H1 (cell line): Measurements from ENCODE around the gene NUP210L. TPM values are rescaled to one million over a fixed set of nuclear protein-coding genes. Genes with fewer than 3 reads are reported as not detected.

Source experiments
- CTCF ChIA-PET: fragments of 300-600 bp; sonication (Branson Sonifier 250); formaldehyde crosslinking; loops from one replicate; lab custom pipeline; 2021; ENCODE audit not compliant: partially characterized antibody; lab: Charles Lee
- POLR2A ChIA-PET: fragments of 300-600 bp; sonication (Branson Sonifier 250); formaldehyde crosslinking; loops from one replicate; lab custom pipeline; 2021; ENCODE audit warnings: inconsistent platforms; ENCODE audit not compliant: partially characterized antibody; lab: Charles Lee
- DNase-seq, 2 experiments: peaks; one replicate each; pipeline versions ENCODE4 v3.0.0 to v3.0.0-alpha.2; 2010 to 2022; ENCODE audit warnings: low spot score in 2 of 2, low read depth in 1 of 2, mixed read lengths in 1 of 2
- FAIRE-seq: peaks from 2 replicates; lab custom pipeline; 2011; peaks lifted over from hg19 to GRCh38; lab: Jason Lieb, UNC
- H2AFZ ChIP-seq: 2 replicates; pipeline ENCODE4 v1.8.1; 2012; ENCODE audit warnings: low read length, inconsistent platforms
- H2AK5ac ChIP-seq: 2 replicates; pipeline ENCODE4 v1.6.1; 2013; ENCODE audit warnings: low read depth, low read length
- H2BK120ac ChIP-seq: replicated peaks from 2 replicates; pipeline ENCODE3; 2013; ENCODE audit warnings: low read depth, low read length, inconsistent platforms
- H2BK12ac ChIP-seq: 2 replicates; pipeline ENCODE4 v1.6.1; 2013; ENCODE audit warnings: low read depth, low read length
- H2BK15ac ChIP-seq: 2 replicates; pipeline ENCODE4 v1.6.1; 2013; ENCODE audit warnings: low read length
- H2BK20ac ChIP-seq: 2 replicates; pipeline ENCODE4 v1.6.1; 2013; ENCODE audit warnings: low read length
- H2BK5ac ChIP-seq: 2 replicates; pipeline ENCODE4 v1.6.1; 2013; ENCODE audit warnings: low read depth, low read length
- H3K14ac ChIP-seq: 2 replicates; pipeline ENCODE4 v1.6.1; 2013; ENCODE audit warnings: inconsistent platforms; ENCODE audit not compliant: insufficient read length
- H3K18ac ChIP-seq: 2 replicates; pipeline ENCODE4 v1.6.1; 2013; ENCODE audit warnings: low read length; ENCODE audit errors: extremely low read depth
- H3K23ac ChIP-seq: 2 replicates; pipeline ENCODE4 v1.6.1; 2013; ENCODE audit warnings: inconsistent platforms; ENCODE audit not compliant: insufficient read length
- H3K23me2 ChIP-seq: 2 replicates; pipeline ENCODE4 v1.6.1; 2013; ENCODE audit warnings: low read depth, low read length
- H3K27ac ChIP-seq: 2 replicates; pipeline ENCODE4 v1.6.1; 2011; ENCODE audit warnings: low read depth, low read length, inconsistent platforms
- H3K27me3 ChIP-seq, 4 experiments: replicated peaks in 1 of 4; 1 replicate in 1 of 4; 2 replicates in 3 of 4; pipeline versions ENCODE4 v1.6.1 to v1.8.1; 2011 to 2013; ENCODE audit warnings: low read length in 3 of 4, mild to moderate bottlenecking in 3 of 4, inconsistent platforms in 2 of 4, mixed read lengths in 2 of 4, moderate library complexity in 1 of 4; ENCODE audit not compliant: control insufficient read depth in 3 of 4, insufficient read depth in 3 of 4; ENCODE audit errors: extremely low read depth in 1 of 4
- H3K36me3 ChIP-seq, 4 experiments: 2 replicates each; pipeline versions ENCODE4 v1.6.1 to v1.8.1; 2011 to 2013; ENCODE audit warnings: mild to moderate bottlenecking in 4 of 4, low read length in 3 of 4, moderate library complexity in 2 of 4, control low read depth in 1 of 4, inconsistent platforms in 1 of 4; ENCODE audit not compliant: insufficient read depth in 4 of 4, control insufficient read depth in 2 of 4
- H3K4ac ChIP-seq: replicated peaks from 2 replicates; pipeline ENCODE3; 2013; ENCODE audit warnings: low read length, low read depth, mixed read lengths, inconsistent platforms; ENCODE audit not compliant: insufficient read length
- H3K4me1 ChIP-seq, 4 experiments: replicated peaks in 1 of 4; 1 replicate in 1 of 4; 2 replicates in 3 of 4; pipeline versions ENCODE4 v1.6.1 to v1.8.1; 2011 to 2013; ENCODE audit warnings: low read length in 3 of 4, inconsistent platforms in 2 of 4, mixed read lengths in 1 of 4; ENCODE audit not compliant: insufficient read depth in 4 of 4, control insufficient read depth in 3 of 4
- H3K4me2 ChIP-seq, 2 experiments: 2 replicates each; pipeline versions ENCODE4 v1.6.1 to v1.8.1; 2011 to 2013; ENCODE audit warnings: low read depth in 2 of 2, low read length in 2 of 2, control low read depth in 1 of 2, inconsistent platforms in 1 of 2, mild to moderate bottlenecking in 1 of 2; ENCODE audit not compliant: insufficient read depth in 1 of 2
- H3K4me3 ChIP-seq, 4 experiments: fragments of 200-600, 300-600 bp in 1 of 4; sonication (generic), shearing (Covaris generic), sonication (Bioruptor Twin) in 1 of 4; 2 replicates each; pipeline versions ENCODE4 v1.5.1 to v1.8.1; 2011 to 2016; ENCODE audit warnings: low read length in 4 of 4, low read depth in 3 of 4, control low read depth in 2 of 4, inconsistent platforms in 2 of 4, mild to moderate bottlenecking in 2 of 4, mixed read lengths in 1 of 4, moderate library complexity in 1 of 4; ENCODE audit not compliant: insufficient read depth in 2 of 4; ENCODE audit errors: extremely low read depth in 1 of 4
- H3K56ac ChIP-seq: replicated peaks from 2 replicates; pipeline ENCODE3; 2013; ENCODE audit warnings: low read depth, mild to moderate bottlenecking, mixed read lengths, low read length, inconsistent platforms; ENCODE audit not compliant: insufficient read length
- H3K79me1 ChIP-seq: 2 replicates; pipeline ENCODE4 v1.6.1; 2013; ENCODE audit warnings: low read depth, low read length, control low read depth
- H3K79me2 ChIP-seq, 2 experiments: 2 replicates each; pipeline versions ENCODE4 v1.6.1 to v1.8.1; 2012 to 2013; ENCODE audit warnings: low read length in 2 of 2, mild to moderate bottlenecking in 2 of 2, inconsistent platforms in 1 of 2; ENCODE audit not compliant: insufficient read depth in 2 of 2, control insufficient read depth in 1 of 2
- H3K9ac ChIP-seq, 4 experiments: replicated peaks in 1 of 4; 1 replicate in 1 of 4; 2 replicates in 3 of 4; pipeline versions ENCODE4 v1.6.1 to v1.8.1; 2011 to 2013; ENCODE audit warnings: low read depth in 3 of 4, low read length in 3 of 4, control low read depth in 2 of 4, mild to moderate bottlenecking in 2 of 4, moderate library complexity in 2 of 4, inconsistent platforms in 1 of 4; ENCODE audit errors: extremely low read depth in 1 of 4
- H3K9me3 ChIP-seq, 2 experiments: 2 replicates each; pipeline versions ENCODE4 v1.6.1 to v1.8.1; 2012 to 2013; ENCODE audit warnings: mild to moderate bottlenecking in 2 of 2, moderate library complexity in 2 of 2, control low read depth in 1 of 2, inconsistent platforms in 1 of 2, low read depth in 1 of 2, low read length in 1 of 2, mixed read lengths in 1 of 2; ENCODE audit not compliant: insufficient read depth in 2 of 2
- H4K20me1 ChIP-seq, 2 experiments: replicated peaks in 1 of 2; 2 replicates each; pipeline versions ENCODE3 to v1.8.1; 2011 to 2013; ENCODE audit warnings: inconsistent platforms in 2 of 2, low read length in 2 of 2, mild to moderate bottlenecking in 1 of 2; ENCODE audit not compliant: insufficient read depth in 2 of 2, control insufficient read depth in 1 of 2
- H4K5ac ChIP-seq: 2 replicates; pipeline ENCODE4 v1.6.1; 2013; ENCODE audit warnings: low read length, low read depth, mixed read lengths, inconsistent platforms; ENCODE audit not compliant: insufficient read length
- H4K8ac ChIP-seq: 2 replicates; pipeline ENCODE4 v1.8.0; 2013; ENCODE audit warnings: mild to moderate bottlenecking, moderate library complexity, low read length, inconsistent platforms; ENCODE audit not compliant: insufficient read depth; ENCODE audit errors: extremely low read depth
- H4K91ac ChIP-seq: replicated peaks from 2 replicates; pipeline ENCODE3; 2013; ENCODE audit warnings: low read length, mixed read lengths, inconsistent platforms; ENCODE audit not compliant: insufficient read length
- BRCA1 ChIP-seq: IDR thresholded peaks from 2 replicates; pipeline ENCODE4 v1.6.1; 2012; ENCODE audit warnings: low read depth, low read length, improper control_type of control experiment
- EZH2 ChIP-seq: fragments of 200-600 bp; sonication (generic); IDR thresholded peaks from 2 replicates; pipeline ENCODE4 v1.7.1; 2012; ENCODE audit warnings: low read depth, mild to moderate bottlenecking, moderate library complexity, low read length, inconsistent platforms; ENCODE audit not compliant: severe bottlenecking
- GABPA ChIP-seq: IDR thresholded peaks from 2 replicates; pipeline ENCODE4 v1.6.1; 2011; ENCODE audit warnings: mild to moderate bottlenecking, low read length, moderate library complexity, borderline replicate concordance; ENCODE audit not compliant: insufficient read depth
- KDM1A ChIP-seq: fragments of 200-600, 300-600 bp; sonication (generic); IDR thresholded peaks from 2 replicates; pipeline ENCODE4 v1.7.1; 2016; ENCODE audit warnings: mild to moderate bottlenecking, low read length, borderline replicate concordance
- PHF8 ChIP-seq: fragments of 200-600 bp; sonication (generic); conservative IDR thresholded peaks from 2 replicates; pipeline ENCODE4 v1.7.1; 2012; ENCODE audit warnings: low read depth, mild to moderate bottlenecking, inconsistent platforms, low read length, moderate library complexity
- POU5F1 ChIP-seq: IDR thresholded peaks from 2 replicates; pipeline ENCODE4 v1.6.1; 2011; ENCODE audit warnings: low read depth, mild to moderate bottlenecking, low read length, moderate library complexity
- RFX5 ChIP-seq: IDR thresholded peaks from 2 replicates; pipeline ENCODE4 v1.6.1; 2011; ENCODE audit warnings: low read depth, low read length, improper control_type of control experiment, borderline replicate concordance
- SIN3A ChIP-seq, 2 experiments: IDR thresholded peaks in 1 of 2; conservative IDR thresholded peaks in 1 of 2; 2 replicates each; pipeline ENCODE4 v1.6.1; 2011 to 2012; ENCODE audit warnings: low read length in 2 of 2, improper control_type of control experiment in 1 of 2, low read depth in 1 of 2, mild to moderate bottlenecking in 1 of 2
- SP4 ChIP-seq: IDR thresholded peaks from 2 replicates; pipeline ENCODE4 v1.6.1; 2012; ENCODE audit warnings: low read length, inconsistent platforms
- SRF ChIP-seq: IDR thresholded peaks from 2 replicates; pipeline ENCODE4 v1.6.1; 2011; ENCODE audit warnings: mild to moderate bottlenecking, low read depth, low read length, moderate library complexity
- ZNF274 ChIP-seq: IDR thresholded peaks from 2 replicates; pipeline ENCODE4 v1.7.0; 2012; ENCODE audit warnings: low read length, borderline replicate concordance; ENCODE audit errors: extremely low read depth
- WGBS, 2 experiments: shearing (Covaris generic) in 1 of 2; methylation state at CpG; one replicate each; pipeline versions ENCODE4 v1.1.6 to v1.1.7; 2013 to 2015; ENCODE audit warnings: low lambda C conversion rate in 2 of 2, mixed read lengths in 2 of 2, inconsistent platforms in 1 of 2, low coverage in 1 of 2, missing lambda C conversion rate in 1 of 2; ENCODE audit not compliant: insufficient replicate concordance in 2 of 2, insufficient coverage in 1 of 2, insufficient read length in 1 of 2; ENCODE audit errors: extremely low coverage in 1 of 2, missing lambda C conversion rate in 1 of 2; 5-methylcytosine and 5-hydroxymethylcytosine counted together
- polyA plus RNA-seq, 7 experiments: library from polyadenylated mRNA; depleted of rRNA in 3 of 7; stranded (reverse) in 5 of 7; unstranded in 2 of 7; fragments of >200 nt in 5 of 7; fragments of 200-250 nt in 2 of 7; gene quantifications; 1 replicate in 5 of 7; 2 replicates in 1 of 7; 4 replicates in 1 of 7; pipeline versions ENCODE4 v1.2.1 to v1.2.3, GENCODE V29; 2011 to 2013; ENCODE audit warnings: missing spikeins in 2 of 7, mixed read lengths in 2 of 7
- total RNA-seq: library from RNA; stranded (reverse); fragmentation: NEBNext Ultra II Directional; extraction: Animal tissue kit (Norgen Biotek cat#: 25700); gene quantifications from 2 replicates; pipeline ENCODE4 v1.2.1, GENCODE V29; 2021

The NUP210L gene
- total and polyA plus RNA-seq, 2 of the 8 experiments (the other 6 are each of a cell fraction or from before 2014, with no cell fraction given) = not detected

DNA sequence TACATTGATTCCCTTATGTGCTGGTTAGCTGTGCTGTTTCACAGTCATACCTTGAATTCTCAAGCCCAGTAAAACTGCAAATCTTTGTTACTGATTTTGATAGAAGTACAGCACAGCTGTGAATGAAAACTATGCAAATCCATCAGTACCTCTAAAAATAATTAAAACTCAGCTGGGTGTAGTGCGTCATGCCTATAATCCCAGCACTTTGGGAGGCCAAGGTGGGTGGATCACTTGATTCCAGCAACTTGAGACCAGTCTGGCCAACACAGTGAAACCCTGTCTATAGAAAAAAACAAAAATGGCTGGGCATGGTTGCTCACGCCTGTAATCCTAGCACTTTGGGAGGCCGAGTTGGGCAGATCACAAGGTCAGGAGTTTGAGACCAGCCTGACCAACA is 61.2 kb downstream of the NUP210L start:
- no peak overlapping the region for H3K14ac ChIP-seq
- 88% methylated on average over 3 of the region's 3 CpGs; no CpG with 5 or more reads in 1 of the 2 experiments for WGBS, 2 experiments
- CTCF ChIA-PET = interaction anchor here (0.5 to 2.0 kb wide), 3 partner anchors 11 to 256 kb away, joined by 3 to 5 read pairs (median 3); no protein-coding TSS in a partner anchor

More for the DNA sequence above, 61.2 kb downstream of the NUP210L start:
- H2AFZ ChIP-seq = no peak overlapping the region
- no peak overlapping the region for H2BK15ac ChIP-seq
- no peak overlapping the region for H4K5ac ChIP-seq
- no peak overlapping the region for H3K23ac ChIP-seq
- no peak overlapping the region for H3K4me2 ChIP-seq
- H2BK120ac ChIP-seq = no peak overlapping the region
- DNase-seq = no peak
- H3K79me1 ChIP-seq = no peaks in the 10 kb centered on the region
- H3K9me3 ChIP-seq = no peaks in the 10 kb centered on the region
- no peaks in the 10 kb centered on the region for H3K79me2 ChIP-seq
- H3K4me1 ChIP-seq = no peaks in the 10 kb centered on the region
- no peak overlapping the region for H4K8ac ChIP-seq
- no peak overlapping the region for H4K91ac ChIP-seq
- H3K27me3 ChIP-seq = no peaks in the 10 kb centered on the region
- no peak overlapping the region for H2AK5ac ChIP-seq
- H4K20me1 ChIP-seq = no peaks in the 10 kb centered on the region
- H3K36me3 ChIP-seq = no peaks in the 10 kb centered on the region
- H3K4ac ChIP-seq = no peak overlapping the region
- H3K18ac ChIP-seq = no peak overlapping the region
- no peak overlapping the region for H3K27ac ChIP-seq
- no peak overlapping the region for H2BK12ac ChIP-seq
- no peak for TF ChIP-seq SIN3A (conservative IDR thresholded peaks at IDR 0.05 in 1 of 2, IDR thresholded peaks at IDR 0.05 in 1 of 2; ENCODE audit: low read depth in 1 of 2, low read length in 2 of 2)
- TF ChIP-seq BRCA1 = no peak
- TF ChIP-seq EZH2 = no peak
- TF ChIP-seq PHF8 = no peak
- no peak for TF ChIP-seq KDM1A
- no peak for TF ChIP-seq POU5F1
- no peak for TF ChIP-seq RFX5
- no peak for TF ChIP-seq SP4
- no peak for TF ChIP-seq SRF
- no peak for TF ChIP-seq GABPA
- TF ChIP-seq ZNF274 = no peak
- FAIRE-seq = no peak
- no peak overlapping the region for H3K56ac ChIP-seq
- no peak overlapping the region for H2BK5ac ChIP-seq
- H3K9ac ChIP-seq = no peak overlapping the region
- no peaks in the 10 kb centered on the region for H3K23me2 ChIP-seq
- no peak overlapping the region for H3K4me3 ChIP-seq
- POLR2A ChIA-PET = interaction anchor here (0.6 to 1.3 kb wide), 2 partner anchors 72 to 103 kb away, joined by 3 to 6 read pairs; partner anchors contain the start of gene RPS27
- H2BK20ac ChIP-seq = no peak overlapping the region
